Activated CD8-positive, alpha-beta memory T cell treated with anti-CD3 and anti-CD28 coated beads, Interleukin-2, amount 50 U/mL, for 24 hours (primary cell): ENCODE results near the gene THAP7.

Experiments
- DNase-seq: peaks from one replicate; pipeline ENCODE4 v3.0.0-alpha.2; 2020; ENCODE audit errors: extremely low read depth

THAP7 gene

GRCh38 chr22:20993304-20994127 lies 8.4 kb downstream of the THAP7 start:
- no peak for DNase-seq

DNA sequence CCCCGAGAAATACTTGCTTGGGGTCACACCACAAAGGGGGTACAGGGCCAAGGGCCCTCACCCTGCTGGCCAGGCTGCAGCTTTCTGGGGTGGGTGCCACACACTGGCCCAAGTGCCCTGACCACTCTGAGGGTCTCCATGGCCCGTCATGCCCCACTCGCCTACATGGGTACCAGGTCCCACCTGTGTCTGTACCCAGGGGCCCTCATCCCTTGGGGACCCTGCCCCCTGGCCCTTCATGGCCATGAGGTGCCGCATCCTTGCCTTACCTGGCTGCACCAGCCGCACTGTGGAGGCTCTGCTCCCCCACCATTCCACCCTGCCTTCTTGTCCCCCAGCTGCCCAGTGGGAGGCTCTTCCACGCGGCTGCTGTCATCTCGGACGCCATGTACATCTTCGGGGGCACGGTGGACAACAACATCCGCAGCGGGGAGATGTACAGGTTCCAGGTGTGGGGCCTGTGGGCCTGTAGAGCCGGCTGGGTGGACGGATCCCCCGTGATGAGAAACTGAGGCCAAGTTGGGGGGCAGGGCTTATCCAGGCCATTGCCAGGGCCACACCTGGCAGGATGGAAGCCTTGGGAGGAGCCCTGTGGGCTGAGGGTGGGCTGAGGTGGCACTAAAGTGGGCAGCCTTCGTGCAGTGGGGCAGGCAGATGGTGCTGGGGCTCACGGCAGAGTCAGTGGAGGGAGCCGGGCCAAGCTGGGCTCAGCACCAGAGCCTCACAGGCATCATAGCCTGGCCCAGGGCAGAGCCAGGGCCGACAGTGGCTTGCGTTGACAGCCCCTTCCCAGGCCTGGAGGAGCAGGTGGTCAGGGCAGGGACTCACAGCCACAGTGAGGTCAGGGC lies 9.2 kb downstream of the THAP7 start:
- no peak for DNase-seq

- DNase-seq: no peak
Observed at GRCh38 chr22:20992056-20992442, 9.9 kb downstream of the THAP7 start.

- DNase-seq: no peak
Observed at GRCh38 chr22:20991252-20992055, 10.5 kb downstream of the THAP7 start.

- DNase-seq: no peak
Observed at GRCh38 chr22:20990184-20991180, 11.4 kb downstream of the THAP7 start.

GRCh38 chr22:20989323-20990138 lies 12.4 kb downstream of the THAP7 start:
- no peak for DNase-seq

DNA sequence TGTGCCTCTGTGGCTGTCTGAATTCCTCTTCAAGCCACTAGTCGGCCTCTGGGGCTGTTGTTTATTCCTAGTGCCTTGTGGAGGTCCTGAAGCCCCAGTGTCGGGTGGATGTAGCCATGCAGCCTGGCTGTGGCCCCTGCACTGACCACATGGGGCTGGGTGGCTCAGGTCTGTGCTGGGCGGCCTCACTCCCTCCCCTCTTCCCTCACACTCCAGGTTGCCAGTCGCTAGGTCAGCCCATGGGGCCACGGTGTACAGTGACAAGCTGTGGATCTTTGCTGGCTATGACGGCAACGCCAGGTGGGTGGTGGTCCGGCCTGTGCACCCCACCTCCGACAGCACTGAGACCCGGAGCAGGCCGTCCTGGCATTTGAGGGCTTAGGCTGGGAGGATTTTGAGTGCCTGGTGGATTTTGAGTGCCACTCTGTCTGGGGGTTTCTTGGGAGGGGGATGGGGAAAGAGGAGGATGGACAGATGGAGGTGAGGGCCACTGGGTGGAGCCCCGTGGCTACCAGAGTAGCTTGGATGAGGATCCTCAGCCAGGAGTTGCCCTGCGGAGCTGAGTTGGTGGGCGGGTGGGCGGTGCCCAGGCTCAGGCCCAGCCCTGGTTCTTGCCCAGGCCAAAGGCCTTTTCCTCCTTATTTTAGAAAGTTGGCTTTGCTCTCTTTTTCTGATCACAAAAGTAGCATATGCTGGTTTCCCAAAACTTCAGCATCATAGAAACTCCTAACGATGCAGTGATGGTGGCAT lies 13.2 kb downstream of the THAP7 start:
- no peak for DNase-seq

DNA sequence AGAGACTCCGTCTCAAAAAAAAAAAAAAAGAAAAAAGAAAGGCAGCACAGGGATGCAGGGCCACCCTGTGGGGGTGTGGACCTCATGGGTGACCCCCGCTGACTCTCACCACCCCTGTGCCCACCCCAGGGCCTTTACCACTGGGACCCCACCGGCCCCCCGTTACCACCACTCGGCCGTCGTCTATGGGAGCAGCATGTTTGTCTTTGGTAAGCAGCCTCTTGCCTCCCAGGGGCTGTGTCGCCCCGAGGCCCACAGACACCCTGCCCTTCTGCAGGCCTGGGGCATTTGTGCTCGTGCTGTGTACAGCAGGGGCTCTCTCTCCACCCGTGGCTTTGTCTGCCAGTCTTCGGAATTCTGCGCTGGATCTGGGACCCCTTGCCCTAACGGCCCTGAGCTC lies 14.5 kb downstream of the THAP7 start:
- no peak for DNase-seq

DNA sequence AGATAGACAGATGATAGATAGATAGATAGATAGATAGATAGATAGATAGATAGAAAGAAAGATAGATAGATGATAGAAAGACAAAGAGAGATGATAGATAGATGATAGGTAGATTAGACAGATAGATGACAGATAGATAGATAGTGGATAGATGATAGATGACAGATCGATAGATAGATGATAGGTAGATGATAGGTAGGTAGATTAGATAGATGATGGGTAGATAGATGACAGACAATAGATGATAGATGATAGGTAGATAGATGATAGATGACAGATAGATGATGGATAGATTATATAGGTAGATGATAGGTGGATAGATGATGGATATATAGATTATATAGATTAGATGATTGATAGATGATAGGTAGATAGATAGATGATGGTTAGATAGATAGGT lies 15.6 kb downstream of the THAP7 start:
- no peak for DNase-seq

- no peak for DNase-seq
Observed at GRCh38 chr22:20985720-20986119, 16.2 kb downstream of the THAP7 start.

- no peak for DNase-seq
Observed at GRCh38 chr22:20983081-20983771, 18.7 kb downstream of the THAP7 start.

GRCh38 chr22:20982563-20982882 lies 19.4 kb downstream of the THAP7 start:
- DNase-seq: no peak

- DNase-seq: peak; percentile 26
Observed at GRCh38 chr22:20981787-20982562, 19.9 kb downstream of the THAP7 start, which contains the start of gene LZTR1. LZTR1 (plus strand) TSS chr22:20982297; CDS start chr22:20982372, 75 bp downstream.

- no peak for DNase-seq
Observed at GRCh38 chr22:20980938-20981722, 20.8 kb downstream of the THAP7 start.

DNA sequence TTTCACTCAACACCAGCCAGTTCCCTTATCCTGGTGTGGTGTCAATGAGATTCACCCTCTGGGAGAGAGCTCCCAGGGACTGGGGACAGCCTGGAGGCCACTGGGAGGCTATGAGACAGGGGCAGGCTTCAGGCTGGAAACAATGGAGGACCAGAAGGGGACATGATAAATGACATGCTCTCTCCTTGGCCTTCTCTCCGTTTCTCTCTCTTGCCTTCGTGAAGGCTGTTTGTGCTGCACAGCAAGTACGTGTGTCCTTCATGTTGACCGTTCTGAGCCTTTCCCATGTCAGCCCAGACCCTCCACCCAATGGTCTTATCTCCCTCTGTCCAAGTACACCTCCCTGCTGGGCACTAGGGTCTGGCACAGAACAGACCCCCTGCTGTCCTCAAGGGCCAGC lies 21.4 kb downstream of the THAP7 start:
- DNase-seq: no peak

GRCh38 chr22:20979940-20980453 lies 21.9 kb downstream of the THAP7 start:
- DNase-seq: no peak

GRCh38 chr22:20979243-20979809 lies 22.6 kb downstream of the THAP7 start:
- peak; percentile 39 for DNase-seq
